HG03103 (cell line): Measurements from ENCODE around the gene PNMT.

ENCODE experiments used
- ATAC-seq: cut with Tn5 transposase; IDR thresholded peaks from one replicate; pipeline ENCODE4 v1.9.1; 2021; ENCODE audit warnings: low read depth; ENCODE audit not compliant: unreplicated experiment

PNMT gene

DNA sequence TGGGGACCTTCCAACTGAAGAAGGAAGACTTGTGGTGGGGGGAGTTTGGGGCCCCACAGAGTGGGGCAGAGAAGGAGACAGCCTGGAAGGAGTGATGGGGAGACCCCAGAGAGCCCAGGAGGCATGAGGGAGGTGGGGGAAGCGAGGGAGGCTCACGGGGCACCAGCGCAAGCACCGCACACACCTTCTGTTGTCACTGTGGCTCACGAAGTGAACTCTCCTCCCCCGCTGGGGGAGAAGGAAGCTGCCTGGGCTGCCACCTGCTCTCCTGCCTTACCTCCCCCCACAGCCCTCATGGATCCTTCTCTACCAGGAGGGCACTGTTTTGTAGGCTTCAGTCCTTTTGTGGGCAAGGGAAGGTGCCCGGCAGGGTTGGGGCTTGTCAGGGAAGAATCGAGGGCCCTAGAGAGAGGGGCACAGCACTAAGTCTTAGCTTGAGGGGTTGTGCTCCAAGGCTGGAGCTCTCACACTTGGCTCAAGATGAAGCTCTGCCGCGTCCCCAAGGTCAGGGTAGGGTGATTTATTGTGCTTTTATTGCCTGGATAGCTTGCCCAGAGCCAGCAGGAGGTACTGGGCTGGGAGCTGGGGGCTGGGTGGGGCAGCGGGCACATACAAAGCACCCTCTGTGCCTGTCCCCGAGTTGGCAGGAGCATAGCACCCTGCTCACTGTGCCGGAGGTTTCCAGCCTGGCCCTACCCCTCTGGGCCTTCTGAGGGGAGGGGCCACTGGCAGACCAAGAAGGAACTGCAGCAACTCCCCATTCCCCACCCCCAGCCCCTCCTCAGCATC lies 35.9 kb upstream of the PNMT start:
- no peak for ATAC-seq

DNA sequence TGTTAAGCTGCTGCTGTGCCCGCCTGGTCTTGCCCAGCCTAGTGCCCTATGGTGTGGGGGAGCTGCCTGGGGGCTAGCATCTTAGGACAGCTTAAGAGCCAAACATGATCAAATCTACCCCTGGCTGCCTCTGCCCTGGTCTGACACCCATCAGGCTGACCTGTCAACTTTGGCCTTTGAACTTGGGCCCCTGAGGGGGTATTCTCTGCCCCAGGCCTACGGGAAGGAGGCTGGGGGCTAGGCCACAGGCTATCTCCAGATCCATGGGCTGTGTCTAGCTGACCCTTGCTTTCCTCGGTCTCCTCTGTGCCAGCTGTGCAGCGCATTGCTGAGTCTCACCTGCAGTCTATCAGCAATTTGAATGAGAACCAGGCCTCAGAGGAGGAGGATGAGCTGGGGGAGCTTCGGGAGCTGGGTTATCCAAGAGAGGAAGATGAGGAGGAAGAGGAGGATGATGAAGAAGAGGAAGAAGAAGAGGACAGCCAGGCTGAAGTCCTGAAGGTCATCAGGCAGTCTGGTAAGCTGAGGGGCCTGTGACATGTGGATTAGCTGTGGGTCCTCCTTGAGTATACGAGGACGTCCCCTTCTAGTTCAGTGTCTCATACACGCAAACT lies 34.6 kb upstream of the PNMT start:
- ATAC-seq = no peak

DNA sequence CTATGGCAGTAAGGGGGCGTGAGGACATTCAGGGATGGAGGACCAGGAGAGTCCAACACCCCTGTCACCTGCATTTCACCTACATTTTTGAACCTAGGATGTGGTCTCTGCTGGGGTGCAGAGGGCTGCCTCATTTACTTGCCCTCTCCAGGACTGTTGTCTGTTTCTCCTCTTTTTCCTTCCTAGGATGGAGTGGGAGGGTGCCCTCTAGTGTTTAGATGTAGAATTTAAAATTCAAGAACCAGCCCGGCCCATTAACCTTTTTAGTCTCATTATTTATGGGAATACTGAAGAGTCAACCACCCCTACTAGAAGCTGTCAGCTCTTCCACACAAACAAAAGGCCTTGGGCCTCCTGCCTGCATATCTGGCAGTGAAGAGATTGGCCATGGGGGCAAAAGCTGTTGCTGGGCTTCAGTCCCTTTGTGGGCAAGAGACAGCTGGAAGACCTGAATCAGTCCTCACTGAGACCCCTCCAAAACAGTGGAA lies 33.8 kb upstream of the PNMT start:
- no peak for ATAC-seq

DNA sequence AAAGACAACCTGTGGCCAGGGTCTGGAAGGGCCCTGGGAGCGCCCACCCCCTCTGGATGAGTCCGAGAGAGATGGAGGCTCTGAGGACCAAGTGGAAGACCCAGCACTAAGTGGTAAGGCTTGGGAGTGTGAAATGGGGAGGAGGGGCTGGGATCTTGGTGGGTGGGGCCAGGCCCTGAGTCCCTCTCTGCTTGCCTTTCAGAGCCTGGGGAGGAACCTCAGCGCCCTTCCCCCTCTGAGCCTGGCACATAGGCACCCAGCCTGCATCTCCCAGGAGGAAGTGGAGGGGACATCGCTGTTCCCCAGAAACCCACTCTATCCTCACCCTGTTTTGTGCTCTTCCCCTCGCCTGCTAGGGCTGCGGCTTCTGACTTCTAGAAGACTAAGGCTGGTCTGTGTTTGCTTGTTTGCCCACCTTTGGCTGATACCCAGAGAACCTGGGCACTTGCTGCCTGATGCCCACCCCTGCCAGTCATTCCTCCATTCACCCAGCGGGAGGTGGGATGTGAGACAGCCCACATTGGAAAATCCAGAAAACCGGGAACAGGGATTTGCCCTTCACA lies 32.6 kb upstream of the PNMT start:
- ATAC-seq = no peak

DNA sequence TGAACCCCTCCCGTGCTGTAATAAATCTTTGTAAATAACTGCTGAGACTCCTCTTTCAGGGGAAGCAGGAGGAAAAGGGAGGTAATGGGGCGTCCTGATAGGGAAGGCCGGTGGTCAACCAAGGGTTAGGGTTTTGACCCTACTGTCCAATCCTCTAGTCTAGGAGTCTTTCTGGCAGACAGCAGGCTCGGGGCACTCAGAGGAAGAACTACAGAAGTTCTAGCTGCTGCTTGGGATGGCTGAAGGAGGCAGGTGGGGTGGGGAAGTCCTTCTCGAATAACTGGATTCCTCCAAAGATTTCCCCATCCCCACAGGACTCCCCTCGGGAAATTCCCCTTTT lies 31.7 kb upstream of the PNMT start:
- no peak for ATAC-seq

DNA sequence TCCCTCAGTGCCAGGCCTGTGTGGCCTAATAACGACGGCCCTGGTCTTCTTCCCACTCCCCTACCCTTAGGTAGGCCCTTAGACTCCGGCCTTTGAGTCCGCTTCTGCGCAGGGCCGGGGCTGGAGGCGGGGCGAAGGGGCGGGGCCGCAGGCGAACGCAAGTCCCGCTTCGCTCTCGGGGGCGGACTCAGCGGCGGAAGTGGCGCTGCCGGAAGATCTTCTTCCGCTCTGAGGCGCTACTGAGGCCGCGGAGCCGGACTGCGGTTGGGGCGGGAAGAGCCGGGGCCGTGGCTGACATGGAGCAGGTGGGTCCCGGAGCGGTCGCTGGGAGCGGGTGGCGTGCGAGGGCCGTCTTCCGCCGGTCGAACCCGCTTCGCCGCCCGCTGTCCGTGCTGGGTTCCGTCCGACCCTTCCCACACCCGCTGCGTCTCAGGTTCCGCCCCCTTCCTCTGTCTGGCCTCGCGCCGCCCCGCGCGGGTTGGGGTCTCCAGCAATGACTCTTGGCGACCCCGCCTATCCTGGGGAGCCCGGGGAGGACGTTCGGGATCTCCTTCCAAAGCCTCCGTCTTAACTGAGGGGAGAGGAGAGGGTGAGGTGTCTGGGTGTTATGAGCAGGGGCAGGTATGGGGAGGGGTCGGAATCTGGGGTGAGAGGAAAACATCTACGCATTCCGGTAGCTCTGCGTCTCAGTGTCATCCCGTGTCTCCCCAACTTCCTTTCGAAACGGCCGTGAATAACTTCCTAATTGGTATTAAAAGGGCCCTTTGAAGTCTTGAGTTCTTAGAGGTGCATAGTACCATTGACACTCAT lies 31.1 kb upstream of the PNMT start, which contains the start of gene STARD3:
STARD3 (plus strand) TSS at position 218 of the 810 bp plus-strand sequence. CDS start 16,388 bp downstream, outside the sequence.
- ATAC-seq = no peak

DNA sequence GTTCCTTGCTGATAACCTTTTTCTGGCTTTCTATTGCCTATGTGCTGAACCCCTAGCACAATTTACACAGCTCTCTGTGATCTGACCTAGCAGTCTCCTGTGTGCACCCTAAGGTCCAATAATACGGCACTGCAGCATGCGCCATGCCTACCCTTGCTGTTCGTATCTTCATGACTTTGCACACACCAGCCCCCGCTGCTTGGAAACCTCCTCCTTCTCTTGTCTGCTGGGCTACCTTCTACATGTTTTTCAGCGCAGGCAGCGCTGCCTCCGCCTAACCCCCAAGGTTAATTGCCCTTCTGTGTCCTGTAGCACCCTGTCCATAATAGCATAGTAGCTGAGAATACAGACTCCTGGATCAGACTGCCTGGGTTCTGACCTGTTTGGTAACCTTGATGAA lies 29.9 kb upstream of the PNMT start:
- ATAC-seq = no peak

DNA sequence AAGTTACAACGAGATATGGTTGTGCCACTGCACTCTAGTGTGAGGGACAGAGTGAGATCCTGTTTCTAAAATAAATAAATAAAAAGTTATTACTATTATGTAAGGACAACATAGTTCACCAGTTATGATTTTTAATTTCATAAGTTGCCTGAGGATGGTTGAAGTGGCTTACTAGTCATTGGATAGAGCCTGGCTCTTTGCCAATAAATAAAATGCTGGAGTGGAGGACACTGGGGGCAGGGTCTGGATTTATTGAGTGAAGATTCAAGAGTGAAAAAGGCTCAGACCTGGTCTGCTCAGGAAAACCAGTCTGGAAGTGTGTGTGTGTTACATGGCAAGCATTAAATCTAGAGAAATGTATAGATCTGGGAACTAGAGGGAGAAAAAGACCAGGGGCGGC lies 29.2 kb upstream of the PNMT start:
- no peak for ATAC-seq

DNA sequence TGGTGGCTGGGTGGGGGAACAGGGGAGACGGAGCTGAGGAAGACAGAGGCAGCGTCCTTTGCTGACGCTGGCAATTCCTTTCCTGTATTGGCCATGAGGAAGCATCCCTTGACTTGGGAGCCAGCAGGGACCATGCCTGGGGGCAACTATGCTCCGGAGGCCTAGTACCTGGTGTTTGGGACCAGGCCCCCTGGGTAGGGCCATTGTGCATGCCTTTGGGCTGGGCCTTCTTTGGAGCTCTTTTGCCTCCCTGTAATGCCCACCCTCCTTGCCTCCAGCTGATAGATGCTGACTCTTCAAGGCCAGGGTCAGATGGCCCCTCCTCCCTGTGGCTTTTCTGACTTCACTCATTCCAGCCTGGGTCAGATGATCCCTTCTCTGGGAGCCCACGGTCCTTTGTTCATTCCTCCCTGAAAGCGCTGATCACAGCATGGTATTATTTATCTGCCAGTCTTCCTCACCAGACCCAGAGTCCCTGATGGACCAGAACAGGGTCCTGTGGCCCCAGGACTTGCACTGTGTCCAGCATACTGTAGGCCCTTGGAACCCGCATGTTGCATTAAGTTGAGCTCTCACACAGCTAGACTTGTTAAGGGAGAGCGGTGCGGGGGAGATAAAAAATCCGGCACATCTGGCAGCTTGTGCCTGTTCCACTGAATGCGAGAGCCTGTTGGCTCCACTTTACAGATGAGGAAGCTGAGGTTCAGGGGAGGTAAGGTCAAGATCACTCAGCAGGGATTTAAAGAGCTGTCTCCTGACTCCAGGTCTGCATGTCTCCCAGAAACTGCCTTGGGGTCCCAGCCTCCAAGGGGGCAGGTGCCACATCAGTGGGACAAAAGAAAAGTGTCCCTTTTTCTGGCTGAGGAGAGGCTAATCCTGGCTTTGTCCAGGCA lies 28.4 kb upstream of the PNMT start:
- no peak for ATAC-seq

DNA sequence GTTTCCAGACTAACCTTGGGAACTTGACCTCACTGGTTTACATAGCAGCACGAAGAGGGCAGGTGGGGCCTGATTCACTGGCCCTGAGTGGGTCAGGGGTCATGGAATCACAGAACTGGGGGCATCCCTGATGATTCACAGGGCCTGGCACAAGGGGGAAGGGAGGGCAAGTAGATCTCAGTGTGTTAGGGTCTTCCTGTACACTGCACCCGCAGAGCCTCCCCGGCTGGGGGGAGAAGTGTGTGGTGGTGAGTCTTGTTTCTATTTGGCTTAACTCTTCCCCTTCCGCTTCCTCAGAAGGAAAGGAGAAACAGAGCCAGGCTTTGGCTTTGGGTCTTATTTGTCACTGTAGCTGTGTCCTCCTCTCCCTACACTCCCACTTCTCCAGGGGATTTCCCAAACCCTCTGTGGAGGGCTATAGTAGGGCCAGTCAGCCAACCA lies 27.6 kb upstream of the PNMT start:
- ATAC-seq = no peak

DNA sequence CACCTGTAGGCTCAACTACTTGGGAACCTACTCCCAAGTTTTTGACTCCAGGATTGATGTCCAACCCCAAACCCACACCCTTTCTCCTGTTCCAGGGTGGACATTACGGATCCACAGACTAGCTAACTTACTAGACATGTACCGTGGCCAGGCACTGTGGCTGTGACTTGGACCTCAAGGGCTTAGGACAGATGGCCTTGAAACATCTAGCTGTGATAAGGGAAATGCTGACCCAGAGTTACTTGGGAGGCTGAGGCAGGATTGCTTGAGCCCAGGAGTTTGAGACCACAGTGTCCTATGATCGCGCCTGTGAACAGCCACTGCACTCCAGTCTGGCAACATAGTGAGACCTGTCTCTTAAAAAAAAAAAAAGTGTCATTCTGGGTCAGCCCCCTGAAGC lies 27.2 kb upstream of the PNMT start:
- no peak for ATAC-seq

DNA sequence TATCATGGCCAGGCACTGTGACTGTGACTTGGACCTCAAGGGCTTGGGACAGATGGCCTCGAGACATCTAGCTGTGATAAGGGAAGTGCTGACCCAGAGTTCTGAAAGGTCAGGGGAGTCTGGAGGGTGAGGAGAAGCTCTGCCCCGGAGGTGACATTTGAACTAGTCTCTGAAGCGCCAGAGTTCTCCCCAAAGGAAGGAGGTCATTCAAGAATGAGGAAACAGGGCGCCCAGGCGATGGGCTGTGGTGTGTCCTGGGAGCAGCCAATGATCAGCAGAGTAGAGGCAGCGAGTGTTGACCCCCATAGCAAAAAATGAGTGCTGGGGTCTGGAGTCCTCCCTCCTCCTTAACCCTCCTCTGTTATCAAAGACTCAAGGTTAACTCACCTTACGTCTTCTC lies 26.4 kb upstream of the PNMT start:
- no peak for ATAC-seq

DNA sequence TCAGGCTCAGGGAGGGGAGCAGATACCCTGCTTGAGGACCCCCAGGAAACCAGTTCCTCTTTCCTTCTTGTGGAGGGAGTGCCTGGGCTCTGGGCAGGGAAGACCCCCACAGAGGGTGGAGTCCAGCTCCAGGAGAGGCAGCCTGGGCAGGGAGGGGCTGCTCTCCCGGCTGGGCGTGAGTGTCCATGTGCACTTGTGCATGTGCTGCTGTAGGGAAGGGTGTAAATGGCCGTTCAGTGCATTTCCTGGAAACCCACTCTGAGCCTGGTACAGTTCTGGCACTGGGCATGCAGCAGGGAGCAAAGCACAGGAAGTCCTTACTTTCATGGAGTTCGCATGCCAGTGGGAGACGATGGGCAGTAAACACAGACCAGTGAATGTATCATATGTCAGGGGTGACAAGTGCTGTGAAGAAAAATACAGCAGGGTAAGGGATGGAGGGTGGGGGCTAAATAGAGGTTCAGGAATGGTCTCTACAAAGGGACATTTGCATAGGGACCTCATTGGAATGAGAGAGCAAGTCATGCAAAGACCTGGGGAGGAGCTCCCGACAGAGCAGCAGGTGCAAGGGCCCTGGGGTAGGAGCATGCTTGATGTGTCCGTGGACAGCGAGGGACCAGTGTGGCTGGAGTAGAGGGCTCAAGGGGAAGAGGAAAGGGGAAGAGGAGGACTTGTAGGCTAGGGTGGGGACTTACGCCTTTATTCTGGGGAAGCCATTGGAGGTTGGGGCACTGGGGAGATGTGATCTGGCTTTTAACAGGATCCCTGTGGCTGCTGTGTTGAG lies 25.8 kb upstream of the PNMT start:
- ATAC-seq = no peak

DNA sequence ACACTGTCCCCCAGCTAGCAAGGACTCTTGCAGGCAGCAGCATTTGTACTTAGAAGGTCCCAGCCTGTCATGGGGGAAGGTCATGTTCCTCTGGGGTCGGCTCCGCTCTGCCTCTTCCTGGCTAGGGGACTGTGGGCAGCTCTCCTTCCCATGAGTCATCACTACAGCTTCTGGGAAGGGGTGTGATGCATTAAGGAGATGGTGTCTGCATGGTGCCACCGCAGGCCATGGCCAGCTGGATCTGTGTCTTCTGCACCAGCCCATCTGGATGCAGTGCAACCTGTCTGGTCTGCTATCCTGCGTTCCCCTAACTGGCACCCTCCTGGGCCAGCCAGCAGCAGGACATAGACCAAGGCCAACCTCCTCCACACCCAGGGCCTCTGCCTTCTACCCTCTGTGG lies 25.0 kb upstream of the PNMT start:
- ATAC-seq = no peak

DNA sequence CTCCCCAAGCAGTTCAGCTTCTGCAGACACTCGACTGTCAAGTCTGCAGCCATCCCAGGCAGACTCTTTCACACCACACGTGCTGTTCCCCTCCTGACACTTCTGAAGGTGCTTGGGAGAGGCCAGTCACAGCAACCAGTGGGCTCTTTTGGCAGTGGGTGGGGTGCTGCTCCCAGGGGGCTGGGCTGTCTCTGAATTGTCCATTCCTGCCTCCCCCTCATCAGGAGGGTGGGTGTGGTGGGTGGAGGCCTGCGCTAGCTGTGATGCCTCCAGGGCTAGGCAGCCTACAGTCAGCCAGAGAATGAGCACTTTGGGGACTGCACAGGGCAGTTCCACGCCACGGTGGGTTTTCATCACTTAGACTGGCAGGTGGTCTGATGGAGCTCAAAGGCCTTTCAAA lies 21.0 kb upstream of the PNMT start:
- ATAC-seq = no peak

DNA sequence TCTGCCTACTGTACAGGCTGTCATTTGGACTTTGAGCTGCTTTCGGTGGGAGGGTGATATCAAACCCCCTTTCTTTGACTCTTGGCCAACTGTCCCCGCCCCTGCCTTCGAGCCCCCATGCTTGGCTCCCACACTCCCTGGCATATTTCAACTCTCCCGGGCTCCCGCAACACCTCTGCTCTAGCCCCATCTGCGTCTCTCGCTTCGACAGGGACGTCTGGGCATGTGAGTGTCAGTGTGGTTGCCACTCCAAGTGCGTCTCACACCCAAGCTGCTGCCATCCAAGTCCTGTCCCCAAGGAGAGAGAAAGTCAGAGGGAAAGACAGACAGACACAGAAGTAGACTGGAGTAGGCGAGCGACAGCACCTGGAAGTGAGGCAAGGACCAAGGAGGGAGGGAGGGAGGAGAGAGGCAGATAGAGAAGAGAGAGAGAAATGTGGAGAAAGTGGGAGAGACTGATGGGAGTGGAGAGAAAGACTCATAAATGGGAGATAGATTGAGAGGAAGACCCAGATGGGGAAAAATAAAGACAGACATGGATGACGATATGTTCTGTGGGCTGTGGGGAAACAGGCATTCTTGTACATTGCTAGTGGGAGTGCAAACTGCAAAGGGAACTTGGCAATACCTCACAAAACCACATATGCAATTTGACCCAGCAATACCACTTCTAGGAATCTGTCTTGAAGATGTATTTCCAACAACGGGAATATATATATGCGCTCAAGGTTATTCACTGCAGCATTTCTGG lies 19.5 kb upstream of the PNMT start:
- no peak for ATAC-seq

DNA sequence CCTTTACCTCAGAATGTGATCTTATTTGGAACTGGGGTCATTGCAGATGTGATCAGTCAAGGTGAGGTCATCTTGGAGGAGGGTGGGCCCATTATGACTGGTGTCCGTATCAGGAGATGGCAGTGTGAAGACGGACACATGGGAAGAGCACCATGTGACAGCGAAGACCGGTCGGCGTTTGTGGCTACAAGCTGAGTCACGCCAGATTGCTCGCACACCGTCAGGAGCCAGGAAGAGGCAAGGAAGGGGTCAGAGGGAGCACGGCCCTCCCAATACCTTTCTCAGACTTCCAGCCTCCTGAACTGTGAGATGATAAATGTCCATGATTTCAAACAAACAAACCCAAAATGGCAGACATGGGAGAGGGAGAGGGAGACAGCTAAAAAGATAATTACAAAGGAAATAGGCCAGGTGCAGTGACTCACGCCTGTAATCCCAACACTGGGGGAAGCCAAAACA lies 18.1 kb upstream of the PNMT start:
- no peak for ATAC-seq

DNA sequence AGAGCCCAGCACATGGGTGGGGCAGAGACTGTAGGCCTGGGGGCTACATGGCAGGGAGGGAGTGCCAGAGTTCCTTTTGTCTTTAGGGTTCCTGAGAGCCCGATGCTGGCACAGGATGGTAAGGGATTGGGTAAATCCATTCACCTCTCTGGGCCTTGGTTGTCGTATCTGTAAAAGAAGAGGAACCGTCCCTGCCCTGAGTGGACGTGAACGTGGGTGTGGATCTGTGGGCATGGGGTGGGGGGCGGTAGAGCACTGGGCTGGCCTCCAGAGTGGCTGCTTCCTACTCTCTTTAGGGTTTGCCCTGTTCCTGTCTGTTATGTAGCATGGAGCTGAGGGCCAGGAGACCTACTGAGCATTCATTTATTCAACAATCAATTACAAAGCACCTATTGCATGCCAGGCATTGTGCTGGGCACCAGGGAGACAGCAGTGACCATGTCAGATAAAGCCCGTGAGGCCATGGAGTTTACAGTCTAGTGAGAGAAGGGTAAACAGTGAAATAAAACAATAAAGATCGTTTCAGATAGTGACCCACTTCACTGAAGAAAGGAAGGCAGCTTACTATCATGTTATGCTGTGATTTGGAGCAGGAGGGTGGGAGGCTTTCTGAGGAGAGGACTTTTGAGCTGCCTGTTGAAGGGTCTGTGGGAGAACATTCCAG lies 16.2 kb upstream of the PNMT start:
- no peak for ATAC-seq
